Heart right ventricle (tissue), 16 donors: ENCODE measurements around the gene BHLHE40. TPM values are rescaled to one million over a fixed set of nuclear protein-coding genes. Genes with fewer than 3 reads are reported as not detected.
A peak's percentile ranks its signal among the peaks of the same experiment; 100 is the strongest.

Experiments
- ATAC-seq, 8 donors: fragments of 200-7000 bp; cut with Tn5 transposase; one replicate each; pipeline ENCODE4 v1.9.1; 2020; ENCODE audit warnings: mild to moderate bottlenecking in 8 of 8, moderate library complexity in 8 of 8, moderate number of reproducible peaks in 1 of 8
- DNase-seq, 2 donors: peaks; one replicate each; pipeline ENCODE4 v3.0.0-alpha.2; 2020
- H3K27ac ChIP-seq, 10 donors: fragments of 200-600 bp; sonication (generic) in 2 of 10; one replicate each; pipeline versions ENCODE4 v1.5.0 to v1.8.0; 2020 to 2022; ENCODE audit warnings: mild to moderate bottlenecking in 3 of 10
- H3K27me3 ChIP-seq, 7 donors: fragments of 200-600 bp; one replicate each; pipeline ENCODE4 v1.8.0; 2021 to 2022; ENCODE audit warnings: mild to moderate bottlenecking in 2 of 7
- H3K36me3 ChIP-seq, 9 donors: fragments of 200-600 bp; sonication (generic) in 1 of 9; one replicate each; pipeline versions ENCODE4 v1.5.0 to v1.8.0; 2020 to 2022; ENCODE audit warnings: mild to moderate bottlenecking in 2 of 9
- H3K4me1 ChIP-seq, 9 donors: fragments of 200-600 bp; sonication (generic) in 1 of 9; one replicate each; pipeline versions ENCODE4 v1.5.0 to v1.8.0; 2020 to 2022; ENCODE audit warnings: mild to moderate bottlenecking in 4 of 9
- H3K4me3 ChIP-seq, 10 donors: fragments of 200-600 bp; sonication (generic) in 2 of 10; one replicate each; pipeline versions ENCODE4 v1.5.0 to v1.8.0; 2020 to 2022; ENCODE audit warnings: mild to moderate bottlenecking in 7 of 10, moderate library complexity in 2 of 10
- H3K9me3 ChIP-seq, 11 donors: fragments of 200-600 bp in 10 of 11; sonication (generic) in 2 of 11; one replicate each; pipeline versions ENCODE4 v1.5.0 to v1.8.0; 2013 to 2022; ENCODE audit warnings: mild to moderate bottlenecking in 2 of 11, control low read depth in 1 of 11, moderate library complexity in 1 of 11
- whole genome bisulfite sequencing, 2 donors: extraction: QIAGEN DNeasy Blood & Tissue Kit; methylation state at CpG; one replicate each; pipeline ENCODE4 v1.1.7; 2013; ENCODE audit warnings: inconsistent platforms in 1 of 2; 5-methylcytosine and 5-hydroxymethylcytosine counted together
- intact Hi-C, 10 donors: fragments of 100-400 bp; cut with DNase I; formaldehyde crosslinking; loops; one replicate each; pipeline versions ENCODE4 v1.11.1 to v1.14.2; 2022
- polyA plus RNA-seq, 2 donors: library from polyadenylated mRNA; stranded (reverse); fragments of 200-250 nt; gene quantifications; one replicate each; pipeline ENCODE4 v1.2.3, GENCODE V29; 2013
- total RNA-seq, 10 donors: library from RNA; stranded (reverse); fragmentation: NEBNext Ultra II Directional in 3 of 10; extraction: Animal tissue kit (Norgen Biotek cat#: 25700) in 3 of 10; gene quantifications; one replicate each; pipeline versions ENCODE4 v1.2.1 to v1.2.4, GENCODE V29; 2021 to 2023
- TF ChIP-seq, protein P1 (sequence below), 9 donors: fragments of 200-600 bp; sonication (generic) in 2 of 9; IDR thresholded peaks; one replicate each; pipeline versions ENCODE4 v1.5.0 to v1.8.0; 2021 to 2022; ENCODE audit warnings: antibody characterized with exemption in 9 of 9, mild to moderate bottlenecking in 5 of 9, moderate library complexity in 1 of 9
- donor health status: Arrhythmogenic right ventricular cardiomyopathy.
- donor health status: ischemic (EF 13 %, LVEDD 7.1; RV severe dilation, severe dysfunction).
- donor health status: healthy with polysubstance abuse.
- donor health status: DM: no; HTN: yes; CAD: no.
- donor health status: DM: no; HTN: no; CAD: no.
- donor health status: ischemic (EF 25% LVEDD 6.9; RV normal size, moderate dysfunction).
- donor health status: ischemic (EF 25% LVEDD 5.7; RV mildly dilated, moderate dysfunction).
- donor health status: healthy.
- donor health status: DM: yes; HTN: yes; CAD: no.
- donor health status: Ischemic cardiomyopathy.
- donor health status: ischemic (EF 35%, LVEDD 5.7; RV mildly dilated, moderate dysfunction).
- donor health status: nonischemic (EF 11% LVEDD 7.7; RV severe dilation, severe dysfunction).
- donor health status: DM: yes; HTN: yes; CAD: no.
- donor health status: PGD.
- donor health status: ischemic (EF 29% LVEDD 5.4; RV normal size, mild dysfunction).
- donor health status: nonischemic (EF 23%, LVEDD 6.1; RV moderate dilation, normal function).

Gene BHLHE40
- total and polyA plus RNA-seq, 12 donors = 10.0 to 209 (median 49.7) TPM

DNA sequence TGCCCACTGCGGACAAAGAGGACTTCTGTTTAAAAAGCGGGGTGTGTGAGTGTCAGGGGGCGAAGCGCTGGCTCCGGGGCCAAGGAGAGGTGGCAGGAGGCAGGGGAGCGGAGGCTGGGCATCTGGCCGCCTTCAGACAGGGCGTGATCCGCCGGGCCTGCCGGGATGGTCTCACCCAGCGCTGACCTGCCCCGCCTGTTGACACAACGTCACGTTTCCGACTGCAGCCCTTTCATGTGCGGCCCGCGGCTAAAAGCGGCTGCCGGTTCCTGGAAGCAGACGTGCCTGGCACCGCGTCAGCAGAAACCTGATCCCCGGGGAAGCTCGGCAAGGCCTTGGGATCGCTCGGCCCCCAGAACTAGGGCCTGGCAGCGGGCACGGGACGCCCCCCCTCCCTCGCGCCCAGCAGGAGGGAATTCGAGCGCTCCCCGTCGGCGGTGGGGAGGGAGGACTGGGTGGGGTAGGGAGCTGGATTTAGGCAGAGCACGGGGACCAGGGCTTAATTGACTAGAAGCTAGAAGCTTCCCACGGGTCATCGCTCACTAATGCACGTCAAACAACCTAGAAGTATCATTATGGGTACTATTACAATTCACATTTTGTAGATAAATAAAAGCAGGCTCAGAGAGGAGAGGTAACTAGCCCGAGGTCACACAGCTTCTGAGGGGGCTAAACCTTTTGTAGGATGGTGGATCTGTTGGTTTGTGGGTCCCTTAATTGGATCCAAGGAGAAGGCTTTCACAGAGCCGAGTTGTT, 7.7 kb downstream of the BHLHE40 start:
- peak overlapping the region in 9 of 10 donors; percentile 22 to 98 (median 73) for H3K4me3 ChIP-seq
- ATAC-seq (peak; percentile 85 to 95 (median 90)), DNase-seq (peak; percentile 97 to 98)
- no peaks in the 10 kb centered on the region for H3K27me3 ChIP-seq
- H3K27ac ChIP-seq = peak overlapping the region; percentile 92 to 100 (median 100)
- TF ChIP-seq, protein P1, sequence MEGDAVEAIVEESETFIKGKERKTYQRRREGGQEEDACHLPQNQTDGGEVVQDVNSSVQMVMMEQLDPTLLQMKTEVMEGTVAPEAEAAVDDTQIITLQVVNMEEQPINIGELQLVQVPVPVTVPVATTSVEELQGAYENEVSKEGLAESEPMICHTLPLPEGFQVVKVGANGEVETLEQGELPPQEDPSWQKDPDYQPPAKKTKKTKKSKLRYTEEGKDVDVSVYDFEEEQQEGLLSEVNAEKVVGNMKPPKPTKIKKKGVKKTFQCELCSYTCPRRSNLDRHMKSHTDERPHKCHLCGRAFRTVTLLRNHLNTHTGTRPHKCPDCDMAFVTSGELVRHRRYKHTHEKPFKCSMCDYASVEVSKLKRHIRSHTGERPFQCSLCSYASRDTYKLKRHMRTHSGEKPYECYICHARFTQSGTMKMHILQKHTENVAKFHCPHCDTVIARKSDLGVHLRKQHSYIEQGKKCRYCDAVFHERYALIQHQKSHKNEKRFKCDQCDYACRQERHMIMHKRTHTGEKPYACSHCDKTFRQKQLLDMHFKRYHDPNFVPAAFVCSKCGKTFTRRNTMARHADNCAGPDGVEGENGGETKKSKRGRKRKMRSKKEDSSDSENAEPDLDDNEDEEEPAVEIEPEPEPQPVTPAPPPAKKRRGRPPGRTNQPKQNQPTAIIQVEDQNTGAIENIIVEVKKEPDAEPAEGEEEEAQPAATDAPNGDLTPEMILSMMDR (IDR thresholded peaks at IDR 0.05) = peak in 5 of 9 donors; percentile 10 to 35 (median 28)
- 2 to 3% methylated on average over 38 to 44 of the region's 44 CpGs for WGBS, 2 donors
- peaks cover 0 to 40% (median 16%) of the 10 kb centered on the region in 9 donors for H3K36me3 ChIP-seq
- H3K9me3 ChIP-seq = no peaks in the 10 kb centered on the region
- intact Hi-C loops = loop anchor here in 4 of 10 donors (2.0 to 5.0 kb wide), 3 partner anchors 35 to 245 kb away; no protein-coding TSS in a partner anchor
- peaks cover 24 to 87% (median 73%) of the 10 kb centered on the region in 9 donors for H3K4me1 ChIP-seq

GRCh38 chr3:4987538-4988296, 8.5 kb downstream of the BHLHE40 start:
- Histone ChIP-seq H3K36me3 (peaks cover 0 to 32% (median 9%) of the 10 kb centered on the region in 9 donors), H3K4me3 (peak overlapping the region in 6 of 10 donors; percentile 43 to 98 (median 92)), H3K27ac (peak overlapping the region; percentile 92 to 100 (median 100)), H3K27me3 (no peaks in the 10 kb centered on the region), H3K9me3 (no peaks in the 10 kb centered on the region), H3K4me1 (peaks cover 24 to 79% (median 66%) of the 10 kb centered on the region in 9 donors)
- ATAC-seq = no peak
- TF ChIP-seq, protein P1 (IDR thresholded peaks at IDR 0.05) = no peak
- 81 to 82% methylated on average over 6 of the region's 6 CpGs for WGBS, 2 donors
- intact Hi-C loops = loop anchor here in 4 of 10 donors (2.0 to 5.0 kb wide), 3 partner anchors 35 to 245 kb away; no protein-coding TSS in a partner anchor
- DNase-seq = no peak

GRCh38 chr3:4988983-4989834, 10.0 kb downstream of the BHLHE40 start:
- H3K27ac ChIP-seq = peak overlapping the region in 8 of 10 donors; percentile 56 to 100 (median 100)
- intact Hi-C loops = loop anchor here in 3 of 10 donors (5.0 kb wide), 2 partner anchors 33 to 247 kb away; no protein-coding TSS in a partner anchor
- peaks cover 0 to 17% (median 0%) of the 10 kb centered on the region in 9 donors for H3K36me3 ChIP-seq
- 45 to 50% methylated on average over 13 of the region's 13 CpGs for WGBS, 2 donors
- H3K9me3 ChIP-seq = no peaks in the 10 kb centered on the region
- peaks cover 23 to 74% (median 51%) of the 10 kb centered on the region in 9 donors for H3K4me1 ChIP-seq
- ATAC-seq (peak in 4 of 8 donors; percentile 9 to 25 (median 12)), DNase-seq (peak in 1 of 2 donors; percentile 67)
- H3K27me3 ChIP-seq = no peaks in the 10 kb centered on the region
- no peak overlapping the region for H3K4me3 ChIP-seq
- TF ChIP-seq, protein P1 (IDR thresholded peaks at IDR 0.05) = no peak
